ENCODE data around the gene MPG. TPM values are rescaled to one million over a fixed set of nuclear protein-coding genes. Genes with fewer than 3 reads are reported as not detected.

The MPG gene
- polyA plus RNA-seq, 2 of the 4 experiments (the other 2 are of a cell fraction), result 25.5 to 54.3 TPM

DNA sequence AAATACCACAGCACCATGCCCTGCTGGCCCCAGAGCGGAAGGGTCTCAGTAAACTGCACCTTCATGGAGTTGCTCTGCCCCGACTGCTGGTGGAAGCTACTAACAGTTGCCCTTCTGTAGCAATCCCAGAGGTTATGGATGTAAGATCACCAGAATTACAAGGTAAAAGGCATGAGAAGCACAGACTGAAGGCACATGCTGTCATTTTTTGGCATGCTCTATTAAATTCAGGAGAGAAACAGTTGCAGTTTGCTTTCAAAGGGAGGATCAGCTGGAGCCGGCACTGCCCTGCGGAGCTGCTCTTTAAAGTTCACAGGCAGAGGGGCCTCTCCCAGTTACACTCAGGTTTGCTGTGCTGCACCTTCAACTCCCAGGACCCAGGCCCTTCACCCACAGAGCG lies 41.3 kb downstream of the MPG start:
- DNase-seq (ENCODE audit: low read depth in 1 of 2, low spot score in 1 of 2), result no peak
- no peak for FAIRE-seq
- no peak overlapping the region for H3K27ac ChIP-seq
- no peaks in the 10 kb centered on the region for H3K9me3 ChIP-seq
- no peak overlapping the region for H3K4me2 ChIP-seq
- 96% methylated on average over 5 of the region's 5 CpGs for WGBS (ENCODE audit: missing lambda C conversion rate)
- TF ChIP-seq HOXB13 (CRISPR knock-in tag; IDR thresholded peaks at IDR 0.05; ENCODE audit: low read depth), result no peak
- TF ChIP-seq, protein P1, sequence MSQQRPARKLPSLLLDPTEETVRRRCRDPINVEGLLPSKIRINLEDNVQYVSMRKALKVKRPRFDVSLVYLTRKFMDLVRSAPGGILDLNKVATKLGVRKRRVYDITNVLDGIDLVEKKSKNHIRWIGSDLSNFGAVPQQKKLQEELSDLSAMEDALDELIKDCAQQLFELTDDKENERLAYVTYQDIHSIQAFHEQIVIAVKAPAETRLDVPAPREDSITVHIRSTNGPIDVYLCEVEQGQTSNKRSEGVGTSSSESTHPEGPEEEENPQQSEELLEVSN (IDR thresholded peaks at IDR 0.05; ENCODE audit: borderline replicate concordance, low read depth), result no peak
- TF ChIP-seq MAZ (IDR thresholded peaks at IDR 0.05; ENCODE audit: borderline replicate concordance, low read depth, low read length), result no peak
- TF ChIP-seq RFX5 (IDR thresholded peaks at IDR 0.05), result no peak
- no peak for TF ChIP-seq HDAC2 (IDR thresholded peaks at IDR 0.05)
- no peak for TF ChIP-seq JUNB (IDR thresholded peaks at IDR 0.05)
- no peak for TF ChIP-seq POLR2A (IDR thresholded peaks at IDR 0.05; ENCODE audit: low read length)
- no peak for TF ChIP-seq PHF8 (IDR thresholded peaks at IDR 0.05; ENCODE audit: borderline replicate concordance, low read depth)
- no peak for TF ChIP-seq RNF2 (IDR thresholded peaks at IDR 0.05; ENCODE audit: borderline replicate concordance, low read depth)
- no peak for TF ChIP-seq SREBF2 (IDR thresholded peaks at IDR 0.05)
- no peak for TF ChIP-seq NPAS2 (CRISPR knock-in tag; IDR thresholded peaks at IDR 0.05; ENCODE audit: borderline replicate concordance)
- TF ChIP-seq, protein P2, sequence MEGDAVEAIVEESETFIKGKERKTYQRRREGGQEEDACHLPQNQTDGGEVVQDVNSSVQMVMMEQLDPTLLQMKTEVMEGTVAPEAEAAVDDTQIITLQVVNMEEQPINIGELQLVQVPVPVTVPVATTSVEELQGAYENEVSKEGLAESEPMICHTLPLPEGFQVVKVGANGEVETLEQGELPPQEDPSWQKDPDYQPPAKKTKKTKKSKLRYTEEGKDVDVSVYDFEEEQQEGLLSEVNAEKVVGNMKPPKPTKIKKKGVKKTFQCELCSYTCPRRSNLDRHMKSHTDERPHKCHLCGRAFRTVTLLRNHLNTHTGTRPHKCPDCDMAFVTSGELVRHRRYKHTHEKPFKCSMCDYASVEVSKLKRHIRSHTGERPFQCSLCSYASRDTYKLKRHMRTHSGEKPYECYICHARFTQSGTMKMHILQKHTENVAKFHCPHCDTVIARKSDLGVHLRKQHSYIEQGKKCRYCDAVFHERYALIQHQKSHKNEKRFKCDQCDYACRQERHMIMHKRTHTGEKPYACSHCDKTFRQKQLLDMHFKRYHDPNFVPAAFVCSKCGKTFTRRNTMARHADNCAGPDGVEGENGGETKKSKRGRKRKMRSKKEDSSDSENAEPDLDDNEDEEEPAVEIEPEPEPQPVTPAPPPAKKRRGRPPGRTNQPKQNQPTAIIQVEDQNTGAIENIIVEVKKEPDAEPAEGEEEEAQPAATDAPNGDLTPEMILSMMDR (IDR thresholded peaks at IDR 0.05), result no peak
- no peak for TF ChIP-seq ZNF302 (CRISPR knock-in tag; IDR thresholded peaks at IDR 0.05)
- TF ChIP-seq FOSB (CRISPR knock-in tag; IDR thresholded peaks at IDR 0.05), result no peak
- ChIA-PET POLR2A (no interaction called here), CTCF (interaction anchor here (1.7 to 4.8 kb wide), 3 partner anchors 48 to 242 kb away, joined by 7 to 52 read pairs (median 37); partner anchors contain the start of gene HBQ1)
- ATAC-seq, result no peak
- no peak overlapping the region for H3K4me3 ChIP-seq
- peaks cover 13% of the 10 kb centered on the region for H3K4me1 ChIP-seq

DNA sequence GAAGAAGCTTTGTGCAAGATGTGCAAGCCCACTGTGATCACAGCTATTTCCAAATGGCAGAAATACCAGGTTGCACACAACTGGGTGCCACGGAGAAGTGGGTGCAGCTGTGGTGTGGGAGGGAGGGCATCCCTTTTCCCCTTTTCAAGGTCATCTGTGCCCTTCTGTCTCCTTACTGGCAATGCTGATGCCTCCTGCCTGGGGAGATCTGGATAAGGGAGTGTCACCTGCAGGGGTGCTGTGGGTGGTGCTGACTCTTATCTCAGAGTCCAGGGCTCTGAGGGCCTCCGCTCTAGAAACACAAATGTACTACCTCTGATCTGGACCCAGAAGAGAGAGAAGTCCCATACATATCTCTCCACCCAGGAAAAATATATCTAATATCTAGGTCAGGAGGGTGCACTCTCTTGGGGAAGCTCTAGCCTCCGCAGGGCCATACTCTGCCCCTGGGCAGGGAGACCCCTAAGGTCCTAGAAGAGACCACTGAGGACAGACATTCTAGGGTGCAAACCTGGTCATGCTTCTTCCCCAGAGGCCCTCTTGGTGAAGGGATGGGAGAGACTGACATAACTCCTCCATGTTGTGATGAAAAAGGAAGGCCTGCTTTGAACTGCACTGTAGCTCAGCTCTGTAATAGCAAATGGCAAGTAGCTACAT lies 41.9 kb downstream of the MPG start:
- POLR2A ChIA-PET, result no interaction called here

More for the DNA sequence above, 41.9 kb downstream of the MPG start:
- ATAC-seq (no peak), DNase-seq (ENCODE audit: low read depth in 1 of 2, low spot score in 1 of 2) (no peak), FAIRE-seq (no peak)
- Histone ChIP-seq H3K4me2 (no peak overlapping the region), H3K27ac (no peak overlapping the region), H3K9me3 (no peaks in the 10 kb centered on the region), H3K4me3 (no peak overlapping the region), H3K4me1 (peaks cover 8% of the 10 kb centered on the region)
- TF ChIP-seq POLR2A (IDR thresholded peaks at IDR 0.05; ENCODE audit: low read length) (no peak), EHF (CRISPR knock-in tag; IDR thresholded peaks at IDR 0.05) (no peak), POLR2AphosphoS2 (conservative IDR thresholded peaks at IDR 0.05; ENCODE audit: low read length) (no peak), SREBF2 (IDR thresholded peaks at IDR 0.05) (no peak)
- TF ChIP-seq, protein P3, sequence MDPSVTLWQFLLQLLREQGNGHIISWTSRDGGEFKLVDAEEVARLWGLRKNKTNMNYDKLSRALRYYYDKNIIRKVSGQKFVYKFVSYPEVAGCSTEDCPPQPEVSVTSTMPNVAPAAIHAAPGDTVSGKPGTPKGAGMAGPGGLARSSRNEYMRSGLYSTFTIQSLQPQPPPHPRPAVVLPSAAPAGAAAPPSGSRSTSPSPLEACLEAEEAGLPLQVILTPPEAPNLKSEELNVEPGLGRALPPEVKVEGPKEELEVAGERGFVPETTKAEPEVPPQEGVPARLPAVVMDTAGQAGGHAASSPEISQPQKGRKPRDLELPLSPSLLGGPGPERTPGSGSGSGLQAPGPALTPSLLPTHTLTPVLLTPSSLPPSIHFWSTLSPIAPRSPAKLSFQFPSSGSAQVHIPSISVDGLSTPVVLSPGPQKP (IDR thresholded peaks at IDR 0.05; ENCODE audit: low read depth, low read length), result no peak
- TF ChIP-seq, protein P2 (IDR thresholded peaks at IDR 0.05), result no peak
- TF ChIP-seq, protein P4, sequence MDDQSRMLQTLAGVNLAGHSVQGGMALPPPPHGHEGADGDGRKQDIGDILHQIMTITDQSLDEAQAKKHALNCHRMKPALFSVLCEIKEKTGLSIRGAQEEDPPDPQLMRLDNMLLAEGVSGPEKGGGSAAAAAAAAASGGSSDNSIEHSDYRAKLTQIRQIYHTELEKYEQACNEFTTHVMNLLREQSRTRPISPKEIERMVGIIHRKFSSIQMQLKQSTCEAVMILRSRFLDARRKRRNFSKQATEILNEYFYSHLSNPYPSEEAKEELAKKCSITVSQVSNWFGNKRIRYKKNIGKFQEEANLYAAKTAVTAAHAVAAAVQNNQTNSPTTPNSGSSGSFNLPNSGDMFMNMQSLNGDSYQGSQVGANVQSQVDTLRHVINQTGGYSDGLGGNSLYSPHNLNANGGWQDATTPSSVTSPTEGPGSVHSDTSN (IDR thresholded peaks at IDR 0.05), result no peak
- WGBS (ENCODE audit: missing lambda C conversion rate), result 97% methylated on average over 3 of the region's 3 CpGs
- CTCF ChIA-PET, result interaction anchor here (1.7 to 4.8 kb wide), 3 partner anchors 48 to 242 kb away, joined by 7 to 52 read pairs (median 37); partner anchors contain the start of gene HBQ1
